ENCODE data around the gene KCTD4.

Gene KCTD4

DNA sequence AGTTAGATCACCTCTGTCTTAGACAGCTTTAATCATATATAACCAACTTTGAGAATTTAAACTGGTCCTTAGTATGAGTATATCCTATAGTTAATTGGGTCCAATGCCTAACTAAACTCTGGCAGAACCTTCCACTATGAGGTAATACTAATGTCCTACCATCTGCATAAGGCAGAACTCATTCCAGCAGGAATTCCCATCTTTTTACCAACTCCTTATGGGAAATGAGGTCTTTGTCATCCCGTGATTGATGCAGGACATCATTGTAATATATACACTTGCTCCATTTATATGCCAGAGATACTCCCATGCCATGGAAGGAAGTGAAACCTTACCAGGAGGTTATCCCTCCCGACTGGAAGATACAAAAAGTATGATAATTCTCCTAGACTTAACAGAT lies 2.8 kb downstream of the KCTD4 start:
- TF ChIP-seq ZBTB7A (IDR thresholded peaks at IDR 0.05; ENCODE audit: low read depth), result no peak
- TF ChIP-seq FOXM1 (IDR thresholded peaks at IDR 0.05; ENCODE audit: borderline replicate concordance, low read depth), result no peak
- TF ChIP-seq TCF12 (IDR thresholded peaks at IDR 0.05; ENCODE audit: low read depth), result no peak
- TF ChIP-seq NFIC (IDR thresholded peaks at IDR 0.05), result no peak
- no peak for TF ChIP-seq CEBPB (IDR thresholded peaks at IDR 0.05)
- no peak for TF ChIP-seq TAF1 (IDR thresholded peaks at IDR 0.05; ENCODE audit: low read depth)
- no peak for TF ChIP-seq CREB1 (IDR thresholded peaks at IDR 0.05; ENCODE audit: low read depth)
- TF ChIP-seq MAX (IDR thresholded peaks at IDR 0.05), result no peak
- TF ChIP-seq, protein P1, sequence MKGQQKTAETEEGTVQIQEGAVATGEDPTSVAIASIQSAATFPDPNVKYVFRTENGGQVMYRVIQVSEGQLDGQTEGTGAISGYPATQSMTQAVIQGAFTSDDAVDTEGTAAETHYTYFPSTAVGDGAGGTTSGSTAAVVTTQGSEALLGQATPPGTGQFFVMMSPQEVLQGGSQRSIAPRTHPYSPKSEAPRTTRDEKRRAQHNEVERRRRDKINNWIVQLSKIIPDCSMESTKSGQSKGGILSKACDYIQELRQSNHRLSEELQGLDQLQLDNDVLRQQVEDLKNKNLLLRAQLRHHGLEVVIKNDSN (IDR thresholded peaks at IDR 0.05), result no peak
- no peak for TF ChIP-seq EP300 (IDR thresholded peaks at IDR 0.05; ENCODE audit: borderline replicate concordance)
- TF ChIP-seq RAD21 (IDR thresholded peaks at IDR 0.05; ENCODE audit: low read depth), result no peak
- no peak for TF ChIP-seq REST (IDR thresholded peaks at IDR 0.05; ENCODE audit: low read depth)
- no peak for TF ChIP-seq EGR1 (IDR thresholded peaks at IDR 0.05)
- no peak for TF ChIP-seq TEAD4 (IDR thresholded peaks at IDR 0.05)
- TF ChIP-seq YY1 (IDR thresholded peaks at IDR 0.05; ENCODE audit: low read depth), result no peak

- TF ChIP-seq TAF1 (IDR thresholded peaks at IDR 0.05; ENCODE audit: low read depth) (no peak), EGR1 (IDR thresholded peaks at IDR 0.05) (no peak), CEBPB (IDR thresholded peaks at IDR 0.05) (no peak), RAD21 (IDR thresholded peaks at IDR 0.05; ENCODE audit: low read depth) (no peak), TEAD4 (IDR thresholded peaks at IDR 0.05) (no peak), REST (IDR thresholded peaks at IDR 0.05; ENCODE audit: low read depth) (no peak), ZBTB7A (IDR thresholded peaks at IDR 0.05; ENCODE audit: low read depth) (no peak), NFIC (IDR thresholded peaks at IDR 0.05) (no peak), YY1 (IDR thresholded peaks at IDR 0.05; ENCODE audit: low read depth) (no peak), FOXM1 (IDR thresholded peaks at IDR 0.05; ENCODE audit: borderline replicate concordance, low read depth) (no peak), MAX (IDR thresholded peaks at IDR 0.05) (no peak), TCF12 (IDR thresholded peaks at IDR 0.05; ENCODE audit: low read depth) (no peak), CREB1 (IDR thresholded peaks at IDR 0.05; ENCODE audit: low read depth) (no peak), EP300 (IDR thresholded peaks at IDR 0.05; ENCODE audit: borderline replicate concordance) (no peak)
- TF ChIP-seq, protein P1 (IDR thresholded peaks at IDR 0.05), result no peak
Observed at GRCh38 chr13:45196622-45197021, 4.2 kb downstream of the KCTD4 start.

DNA sequence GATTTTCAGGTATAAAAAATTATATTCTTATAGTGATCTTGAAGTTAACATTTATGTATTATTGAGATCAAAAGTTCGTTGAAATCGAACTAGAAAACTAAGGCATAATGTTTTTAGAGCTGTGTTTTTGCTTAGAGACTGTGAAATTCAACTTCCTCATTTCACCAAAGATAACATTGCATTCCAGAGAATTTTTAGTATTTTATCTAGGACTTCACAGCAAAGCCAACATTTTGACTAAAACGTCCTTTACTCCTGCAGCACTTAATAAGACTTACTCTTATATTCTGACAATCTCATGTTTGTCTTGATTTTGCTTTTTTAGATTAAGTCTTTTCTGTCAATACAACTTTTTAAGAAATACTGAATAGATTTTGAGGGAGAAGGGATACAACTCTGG lies 4.7 kb downstream of the KCTD4 start:
- TF ChIP-seq NFIC (IDR thresholded peaks at IDR 0.05) (no peak), YY1 (IDR thresholded peaks at IDR 0.05; ENCODE audit: low read depth) (no peak), FOXM1 (IDR thresholded peaks at IDR 0.05; ENCODE audit: borderline replicate concordance, low read depth) (no peak), EGR1 (IDR thresholded peaks at IDR 0.05) (no peak), ZBTB7A (IDR thresholded peaks at IDR 0.05; ENCODE audit: low read depth) (no peak), TAF1 (IDR thresholded peaks at IDR 0.05; ENCODE audit: low read depth) (no peak), REST (IDR thresholded peaks at IDR 0.05; ENCODE audit: low read depth) (no peak), MAX (IDR thresholded peaks at IDR 0.05) (no peak), RAD21 (IDR thresholded peaks at IDR 0.05; ENCODE audit: low read depth) (no peak), CEBPB (IDR thresholded peaks at IDR 0.05) (no peak), EP300 (IDR thresholded peaks at IDR 0.05; ENCODE audit: borderline replicate concordance) (no peak), CREB1 (IDR thresholded peaks at IDR 0.05; ENCODE audit: low read depth) (no peak)

- TF ChIP-seq TEAD4 (IDR thresholded peaks at IDR 0.05), result no peak
- TF ChIP-seq TAF1 (IDR thresholded peaks at IDR 0.05; ENCODE audit: low read depth), result no peak
- no peak for TF ChIP-seq REST (IDR thresholded peaks at IDR 0.05; ENCODE audit: low read depth)
Observed at GRCh38 chr13:45195421-45195820, 5.4 kb downstream of the KCTD4 start.
